ENCODE data around the gene EXT2. TPM values are rescaled to one million over a fixed set of nuclear protein-coding genes. Genes with fewer than 3 reads are reported as not detected.

Gene EXT2
- total RNA-seq, 1 experiment from 2014 or later, result 42.8 TPM

DNA sequence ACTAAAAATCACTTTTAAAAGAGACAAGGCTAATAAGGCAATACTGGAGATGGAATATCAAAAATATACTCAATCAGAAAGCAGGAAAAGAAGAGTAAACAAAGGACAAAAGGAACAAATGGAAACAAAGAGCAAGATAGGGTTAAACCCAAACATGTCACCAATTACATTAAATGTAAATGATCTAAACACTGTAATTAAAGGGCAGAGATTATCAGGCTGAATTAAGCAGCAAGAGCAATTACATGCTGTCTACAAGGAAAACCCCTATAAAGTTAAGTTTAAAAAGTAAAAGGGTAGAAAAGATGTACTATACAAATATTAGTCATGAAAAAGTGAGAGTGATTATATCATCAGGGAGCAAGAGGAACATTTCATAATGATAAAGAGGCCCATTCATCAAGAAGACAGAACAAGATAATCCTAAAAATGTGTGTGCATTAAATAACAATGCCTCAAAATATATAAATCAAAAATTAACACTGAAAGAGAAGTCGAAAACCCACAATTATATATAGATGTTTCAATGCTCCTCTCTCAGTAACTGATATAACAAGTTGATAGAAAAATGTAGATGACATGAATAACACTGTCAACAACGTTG is 157.6 kb downstream of the EXT2 start:
- Histone ChIP-seq H3K36me3 (ENCODE audit: control insufficient read depth in 1 of 2, insufficient read depth in 2 of 2, low read length in 2 of 2) (no peaks in the 10 kb centered on the region), H3K27me3 (ENCODE audit: insufficient read depth, low read length) (no peaks in the 10 kb centered on the region), H3K4me3 (replicated peaks in 1 of 2; ENCODE audit: low read depth in 1 of 2, low read length in 2 of 2) (no peak overlapping the region), H3K9me3 (ENCODE audit: control insufficient read depth in 1 of 2, insufficient read depth in 1 of 2, low read depth in 1 of 2, low read length in 2 of 2) (peaks cover 3 to 4% of the 10 kb centered on the region in 2 experiments; a peak in 2 of 4 replicates), H3K79me2 (ENCODE audit: insufficient read depth, low read length) (no peaks in the 10 kb centered on the region), H2AFZ (ENCODE audit: low read depth, low read length, poor library complexity, severe bottlenecking) (no peak overlapping the region), H4K20me1 (ENCODE audit: insufficient read depth) (no peaks in the 10 kb centered on the region), H3K4me1 (ENCODE audit: control insufficient read depth in 1 of 2, insufficient read depth in 2 of 2, low read length in 2 of 2) (no peaks in the 10 kb centered on the region), H3K9ac (ENCODE audit: low read length) (no peak overlapping the region), H3K4me2 (ENCODE audit: low read length) (no peak overlapping the region), H3K9me2 (ENCODE audit: insufficient read depth) (no peaks in the 10 kb centered on the region), H3K27ac (ENCODE audit: low read depth, low read length) (no peak overlapping the region)
- no TSS peak for BruUV-seq (replicated peaks)
- TF ChIP-seq SRF (IDR thresholded peaks at IDR 0.05; ENCODE audit: low read depth), result no peak
- TF ChIP-seq ZNF274 (IDR thresholded peaks at IDR 0.05; ENCODE audit: low read depth, low read length), result no peak
- TF ChIP-seq TCF7L2 (IDR thresholded peaks at IDR 0.05; ENCODE audit: borderline replicate concordance, extremely low read depth, insufficient read depth, insufficient read length), result no peak
- no peak for TF ChIP-seq EZH2 (IDR thresholded peaks at IDR 0.05)
- TF ChIP-seq, protein P1, sequence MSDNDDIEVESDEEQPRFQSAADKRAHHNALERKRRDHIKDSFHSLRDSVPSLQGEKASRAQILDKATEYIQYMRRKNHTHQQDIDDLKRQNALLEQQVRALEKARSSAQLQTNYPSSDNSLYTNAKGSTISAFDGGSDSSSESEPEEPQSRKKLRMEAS (IDR thresholded peaks at IDR 0.05), result no peak
- TF ChIP-seq SIN3A (IDR thresholded peaks at IDR 0.05; ENCODE audit: low read depth), result no peak
- TF ChIP-seq, protein P2, sequence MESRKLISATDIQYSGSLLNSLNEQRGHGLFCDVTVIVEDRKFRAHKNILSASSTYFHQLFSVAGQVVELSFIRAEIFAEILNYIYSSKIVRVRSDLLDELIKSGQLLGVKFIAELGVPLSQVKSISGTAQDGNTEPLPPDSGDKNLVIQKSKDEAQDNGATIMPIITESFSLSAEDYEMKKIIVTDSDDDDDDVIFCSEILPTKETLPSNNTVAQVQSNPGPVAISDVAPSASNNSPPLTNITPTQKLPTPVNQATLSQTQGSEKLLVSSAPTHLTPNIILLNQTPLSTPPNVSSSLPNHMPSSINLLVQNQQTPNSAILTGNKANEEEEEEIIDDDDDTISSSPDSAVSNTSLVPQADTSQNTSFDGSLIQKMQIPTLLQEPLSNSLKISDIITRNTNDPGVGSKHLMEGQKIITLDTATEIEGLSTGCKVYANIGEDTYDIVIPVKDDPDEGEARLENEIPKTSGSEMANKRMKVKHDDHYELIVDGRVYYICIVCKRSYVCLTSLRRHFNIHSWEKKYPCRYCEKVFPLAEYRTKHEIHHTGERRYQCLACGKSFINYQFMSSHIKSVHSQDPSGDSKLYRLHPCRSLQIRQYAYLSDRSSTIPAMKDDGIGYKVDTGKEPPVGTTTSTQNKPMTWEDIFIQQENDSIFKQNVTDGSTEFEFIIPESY (IDR thresholded peaks at IDR 0.05; ENCODE audit: extremely low read depth, insufficient replicate concordance, low read length), result no peak
- TF ChIP-seq, protein P3, sequence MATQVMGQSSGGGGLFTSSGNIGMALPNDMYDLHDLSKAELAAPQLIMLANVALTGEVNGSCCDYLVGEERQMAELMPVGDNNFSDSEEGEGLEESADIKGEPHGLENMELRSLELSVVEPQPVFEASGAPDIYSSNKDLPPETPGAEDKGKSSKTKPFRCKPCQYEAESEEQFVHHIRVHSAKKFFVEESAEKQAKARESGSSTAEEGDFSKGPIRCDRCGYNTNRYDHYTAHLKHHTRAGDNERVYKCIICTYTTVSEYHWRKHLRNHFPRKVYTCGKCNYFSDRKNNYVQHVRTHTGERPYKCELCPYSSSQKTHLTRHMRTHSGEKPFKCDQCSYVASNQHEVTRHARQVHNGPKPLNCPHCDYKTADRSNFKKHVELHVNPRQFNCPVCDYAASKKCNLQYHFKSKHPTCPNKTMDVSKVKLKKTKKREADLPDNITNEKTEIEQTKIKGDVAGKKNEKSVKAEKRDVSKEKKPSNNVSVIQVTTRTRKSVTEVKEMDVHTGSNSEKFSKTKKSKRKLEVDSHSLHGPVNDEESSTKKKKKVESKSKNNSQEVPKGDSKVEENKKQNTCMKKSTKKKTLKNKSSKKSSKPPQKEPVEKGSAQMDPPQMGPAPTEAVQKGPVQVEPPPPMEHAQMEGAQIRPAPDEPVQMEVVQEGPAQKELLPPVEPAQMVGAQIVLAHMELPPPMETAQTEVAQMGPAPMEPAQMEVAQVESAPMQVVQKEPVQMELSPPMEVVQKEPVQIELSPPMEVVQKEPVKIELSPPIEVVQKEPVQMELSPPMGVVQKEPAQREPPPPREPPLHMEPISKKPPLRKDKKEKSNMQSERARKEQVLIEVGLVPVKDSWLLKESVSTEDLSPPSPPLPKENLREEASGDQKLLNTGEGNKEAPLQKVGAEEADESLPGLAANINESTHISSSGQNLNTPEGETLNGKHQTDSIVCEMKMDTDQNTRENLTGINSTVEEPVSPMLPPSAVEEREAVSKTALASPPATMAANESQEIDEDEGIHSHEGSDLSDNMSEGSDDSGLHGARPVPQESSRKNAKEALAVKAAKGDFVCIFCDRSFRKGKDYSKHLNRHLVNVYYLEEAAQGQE (IDR thresholded peaks at IDR 0.05; ENCODE audit: low read depth), result no peak
- no peak for TF ChIP-seq POLR2A (IDR thresholded peaks at IDR 0.05; ENCODE audit: borderline replicate concordance, extremely low read depth, insufficient read depth, insufficient read length)
- no peak for TF ChIP-seq ZFX (IDR thresholded peaks at IDR 0.05)
- TF ChIP-seq EGR1 (IDR thresholded peaks at IDR 0.05; ENCODE audit: low read depth), result no peak
- TF ChIP-seq SP1 (IDR thresholded peaks at IDR 0.05; ENCODE audit: low read depth), result no peak
- TF ChIP-seq, protein P4, sequence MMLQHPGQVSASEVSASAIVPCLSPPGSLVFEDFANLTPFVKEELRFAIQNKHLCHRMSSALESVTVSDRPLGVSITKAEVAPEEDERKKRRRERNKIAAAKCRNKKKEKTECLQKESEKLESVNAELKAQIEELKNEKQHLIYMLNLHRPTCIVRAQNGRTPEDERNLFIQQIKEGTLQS (IDR thresholded peaks at IDR 0.05), result no peak
- intact Hi-C loops (cut with micrococcal nuclease), result no loop called here
- CTCF ChIA-PET, result no interaction called here
- ATAC-seq (no peak), DNase-seq (ENCODE audit: low read depth, low spot score) (no peak)
- POLR2A ChIA-PET, result no interaction called here
- RAD21 ChIA-PET (ENCODE audit: low non-redundant PET in 1 of 2, low total read pairs in 2 of 2, uncharacterized antibody in 2 of 2, unreplicated experiment in 2 of 2), result no interaction called here
